Forelimb muscle (tissue), 1 donor: ENCODE data around the gene RABGAP1. TPM values are rescaled to one million over a fixed set of nuclear protein-coding genes. Genes with fewer than 3 reads are reported as not detected.

ENCODE experiments used
- DNase-seq: peaks from one replicate; pipeline ENCODE4 v3.0.0-alpha.2; 2013; ENCODE audit warnings: low read depth
- polyA plus RNA-seq: library from polyadenylated mRNA; unstranded; fragments of 120-200 nt; gene quantifications from one replicate; pipeline ENCODE4 v1.2.1, GENCODE V29; 2013; ENCODE audit not compliant: insufficient read length

Gene RABGAP1
- polyA plus RNA-seq, 1 donor, result 34.3 TPM

- DNase-seq, result no peak
These were observed 141.0 kb downstream of the RABGAP1 start for GRCh38 chr9:123081824-123082223.

- DNase-seq, result no peak
These were observed 142.9 kb downstream of the RABGAP1 start for GRCh38 chr9:123083680-123084079.

DNA sequence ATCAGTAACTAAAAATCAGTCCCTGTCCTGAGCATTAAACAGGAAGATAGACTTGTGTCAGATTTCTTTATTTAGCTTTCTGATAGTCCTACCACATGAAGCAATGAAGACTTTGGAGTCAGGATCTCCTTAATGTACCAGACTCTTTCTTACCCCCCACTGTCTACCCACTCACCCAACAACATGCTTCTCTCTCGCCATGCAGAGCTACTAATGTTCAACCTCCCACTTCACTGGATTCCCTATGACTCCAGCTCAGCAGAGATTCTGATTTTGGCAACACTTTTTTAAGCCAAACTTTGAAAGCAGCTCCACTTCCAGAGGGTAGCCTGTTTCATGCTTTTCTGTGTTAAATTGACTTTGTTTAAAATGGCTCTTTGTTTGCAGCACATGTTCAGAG, 143.4 kb downstream of the RABGAP1 start:
- DNase-seq, result no peak

DNA sequence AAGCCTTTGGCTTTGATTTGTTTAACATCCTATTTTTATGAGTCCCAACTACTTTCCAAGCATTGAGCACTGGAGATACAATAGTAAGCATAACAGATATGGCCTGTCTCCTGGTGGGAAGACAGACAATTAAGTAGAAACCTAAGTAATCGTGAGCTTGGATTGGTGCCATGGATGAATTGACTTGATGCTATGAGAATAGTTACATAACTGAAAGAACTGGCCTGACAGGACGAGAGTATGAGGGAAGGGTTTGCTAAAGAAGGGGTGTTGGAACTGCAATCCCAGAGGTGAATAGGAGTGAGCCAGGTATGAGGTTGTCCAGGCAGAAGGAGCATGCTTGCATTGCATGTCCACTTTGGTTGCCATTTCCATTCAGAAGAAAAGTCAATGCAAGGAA, 145.1 kb downstream of the RABGAP1 start:
- DNase-seq, result no peak

GRCh38 chr9:123087359-123087888, 146.6 kb downstream of the RABGAP1 start:
- no peak for DNase-seq

DNA sequence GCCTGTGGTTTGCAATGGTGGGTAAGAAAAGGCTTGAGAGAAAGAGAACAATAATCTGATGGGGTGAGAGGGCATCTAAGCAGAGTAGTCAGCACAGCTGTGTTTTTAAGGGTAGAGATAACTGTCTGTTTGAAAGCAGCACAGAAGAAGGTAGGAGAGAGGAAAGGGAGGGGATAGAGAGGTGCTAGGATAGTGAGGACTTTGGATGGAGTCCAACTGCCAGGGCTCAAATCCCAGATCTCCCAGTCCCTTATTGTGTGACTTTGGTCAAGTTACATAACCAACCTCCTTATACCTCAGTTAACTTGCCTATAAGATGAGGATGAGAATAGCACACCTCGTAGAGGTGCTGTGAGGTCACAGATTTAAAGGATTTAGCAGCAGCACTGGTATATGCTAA, 148.2 kb downstream of the RABGAP1 start:
- DNase-seq, result no peak

GRCh38 chr9:123089790-123090189, 149.0 kb downstream of the RABGAP1 start:
- no peak for DNase-seq

DNA sequence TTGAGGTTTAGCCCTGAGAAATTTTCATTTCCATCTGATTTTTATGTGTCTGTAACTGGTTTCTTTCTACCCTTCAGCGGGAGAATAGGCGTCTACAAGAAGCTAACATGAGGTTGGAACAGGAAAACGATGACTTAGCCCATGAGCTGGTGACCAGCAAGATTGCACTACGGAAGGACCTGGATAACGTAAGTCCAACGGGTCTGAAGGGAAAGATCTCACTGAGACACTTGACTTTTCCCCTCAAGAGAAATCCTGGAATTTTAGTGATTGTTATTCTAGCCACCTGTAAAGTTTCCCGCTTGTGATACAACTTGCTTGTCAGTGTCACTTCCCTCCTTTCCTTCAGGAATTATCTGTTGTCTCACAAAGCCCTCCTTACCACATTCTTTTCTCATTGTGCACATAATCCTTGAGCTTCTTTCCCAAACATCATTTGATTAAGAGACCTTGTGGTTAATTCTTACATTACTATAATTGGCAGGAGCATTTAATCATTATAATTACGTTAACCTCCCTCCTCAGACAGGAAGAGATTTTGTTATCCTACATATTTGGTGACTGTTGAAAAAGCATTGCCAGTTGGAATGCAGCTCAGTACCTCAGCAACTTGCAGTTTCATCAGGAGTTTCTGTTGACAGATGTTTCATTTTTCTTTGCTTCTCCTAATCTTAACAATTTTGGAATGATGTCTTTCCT, 149.5 kb downstream of the RABGAP1 start:
- no peak for DNase-seq

DNA sequence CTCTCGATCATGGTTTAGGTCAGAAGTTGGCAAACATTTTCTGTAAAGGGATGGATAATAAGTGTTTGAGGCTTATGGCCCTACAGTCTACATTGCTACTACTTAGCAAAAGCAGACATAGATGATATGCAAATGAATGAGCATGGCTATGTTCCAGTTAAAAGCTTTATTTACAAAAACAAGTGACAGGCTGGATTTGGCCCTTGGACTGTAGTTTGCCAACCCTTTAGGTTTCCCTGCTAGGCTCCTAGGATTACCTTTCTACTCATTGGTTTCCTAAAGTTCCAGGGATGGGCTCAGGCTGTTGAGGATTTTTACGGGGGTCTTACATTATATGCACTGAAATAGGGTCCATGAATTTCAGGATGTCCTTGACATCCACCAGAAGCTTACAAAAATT, 150.1 kb downstream of the RABGAP1 start:
- DNase-seq, result no peak

DNA sequence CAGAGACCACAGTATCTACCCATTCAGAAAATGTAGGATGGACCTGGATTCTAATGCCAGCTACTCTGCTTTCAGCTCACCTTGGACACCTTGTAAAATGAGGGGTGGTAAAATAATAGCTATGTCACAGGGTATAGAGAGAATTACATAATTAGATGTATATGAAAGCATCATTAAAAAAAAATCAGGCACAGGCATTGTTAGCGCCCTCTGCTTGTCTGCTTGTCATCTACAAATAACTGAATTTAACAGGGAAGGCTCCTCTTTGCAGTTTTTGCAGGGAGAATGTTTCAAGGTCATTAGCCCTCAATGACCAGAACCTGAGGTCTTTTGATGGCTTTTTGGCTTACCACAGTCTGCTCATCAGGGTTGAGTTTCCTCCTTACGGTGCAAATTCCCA, 150.6 kb downstream of the RABGAP1 start:
- no peak for DNase-seq

DNA sequence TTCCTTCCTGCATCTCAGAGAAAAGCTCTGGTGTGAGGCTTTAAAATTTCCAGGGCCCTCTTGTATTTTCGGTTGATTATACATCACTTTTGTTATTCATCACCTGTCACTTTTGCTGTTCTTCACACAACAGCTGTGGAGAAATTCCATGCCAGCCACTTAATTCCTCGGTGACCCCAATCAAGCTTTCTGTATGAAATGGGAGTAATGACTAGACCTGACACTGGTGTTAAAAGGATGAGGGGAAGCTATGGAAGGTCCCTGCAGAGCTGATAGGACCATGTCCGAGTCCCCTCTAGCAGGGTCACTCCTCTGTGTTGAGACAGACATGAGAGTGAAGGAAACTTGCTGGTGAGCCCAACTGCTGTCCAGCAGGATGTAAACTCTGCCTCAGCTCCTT, 152.3 kb downstream of the RABGAP1 start:
- no peak for DNase-seq

- DNase-seq, result no peak
These were observed 156.2 kb downstream of the RABGAP1 start for GRCh38 chr9:123096987-123097386.

DNA sequence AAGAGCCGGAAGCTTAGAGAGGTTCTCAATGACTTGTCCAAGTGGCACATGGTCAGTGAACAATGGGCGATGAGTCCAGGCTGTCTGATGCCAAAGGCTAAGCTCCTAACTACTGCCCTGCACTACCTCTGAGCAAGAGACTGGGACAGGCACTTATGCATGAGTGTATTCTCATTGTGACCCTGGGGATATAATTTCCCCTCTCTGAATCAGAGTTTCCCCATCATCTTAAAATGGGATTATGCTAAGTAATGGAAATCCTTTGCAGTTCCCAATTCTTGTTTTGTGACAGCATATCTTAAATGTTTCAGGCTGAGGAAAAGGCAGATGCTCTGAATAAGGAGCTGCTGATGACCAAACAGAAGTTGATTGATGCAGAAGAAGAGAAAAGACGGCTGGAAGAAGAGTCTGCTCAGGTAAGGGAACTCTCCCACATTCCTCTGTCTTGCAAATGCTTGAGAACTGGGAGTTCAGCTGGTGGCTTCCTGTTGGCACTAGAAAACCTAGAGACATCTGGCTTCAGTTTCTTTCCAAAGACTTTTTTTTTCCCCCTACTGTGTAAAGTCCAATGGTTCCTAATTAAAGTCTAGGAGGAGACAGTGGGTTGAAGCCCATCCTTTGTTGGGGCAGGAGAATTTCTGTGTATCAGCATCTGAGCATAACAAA, 156.7 kb downstream of the RABGAP1 start:
- DNase-seq, result no peak

DNA sequence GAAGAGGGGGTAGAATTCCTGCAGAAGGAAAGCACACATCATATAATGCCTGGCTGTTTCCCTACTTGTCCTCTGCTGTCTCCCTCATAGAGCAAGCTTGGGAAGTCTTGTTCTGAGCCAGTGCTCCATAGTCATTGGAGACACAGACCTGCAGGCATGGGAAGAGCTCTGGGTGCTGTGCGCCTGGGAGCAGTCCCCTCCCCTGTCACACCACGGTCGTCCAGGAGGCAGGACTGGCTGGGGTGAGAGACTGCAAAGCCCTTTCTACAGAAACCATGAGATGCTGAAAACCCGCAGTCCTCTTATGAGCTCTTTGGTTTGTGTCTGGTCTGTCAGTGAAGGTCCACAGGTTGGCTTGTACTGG, 157.3 kb downstream of the RABGAP1 start:
- no peak for DNase-seq

DNA sequence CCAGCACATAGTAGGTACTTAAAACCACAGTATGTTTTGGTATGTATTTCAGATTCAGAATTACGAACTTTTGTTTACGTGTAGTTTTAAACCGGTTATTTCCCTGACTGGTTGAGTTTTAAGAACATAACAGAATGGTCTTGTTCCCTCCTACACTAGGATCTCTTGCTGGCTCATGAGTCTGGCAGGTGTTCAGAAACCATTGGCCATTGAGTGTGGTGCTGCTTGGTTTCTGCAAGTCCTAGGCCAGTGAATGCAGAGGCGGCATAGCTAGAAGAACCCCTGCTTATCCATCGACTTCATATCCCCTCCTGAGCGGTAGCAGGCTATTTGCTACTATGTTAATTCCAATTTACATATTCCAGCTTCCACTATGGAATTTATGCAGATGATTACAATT, 158.2 kb downstream of the RABGAP1 start:
- no peak for DNase-seq

DNA sequence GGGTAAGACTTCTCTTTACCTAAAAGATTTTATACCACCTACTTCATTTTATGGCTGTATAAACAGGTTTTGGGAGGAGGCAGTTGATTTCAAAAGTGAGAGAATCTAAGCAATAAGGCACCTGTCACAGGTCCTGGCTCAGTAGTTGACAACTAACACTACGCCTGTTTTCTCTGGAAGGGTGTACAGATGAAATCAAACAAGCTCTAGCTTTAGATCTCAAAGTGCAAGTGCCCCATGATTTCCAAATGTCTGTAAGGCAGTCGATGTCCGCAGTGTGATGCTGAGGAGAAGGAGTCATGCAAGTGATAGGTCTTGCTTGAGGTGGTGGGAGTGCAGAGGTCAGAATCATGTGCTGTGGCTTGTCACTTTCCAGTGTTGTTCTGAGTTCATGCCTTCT, 158.7 kb downstream of the RABGAP1 start:
- DNase-seq, result no peak

GRCh38 chr9:123102375-123103113, 161.7 kb downstream of the RABGAP1 start:
- DNase-seq, result no peak

DNA sequence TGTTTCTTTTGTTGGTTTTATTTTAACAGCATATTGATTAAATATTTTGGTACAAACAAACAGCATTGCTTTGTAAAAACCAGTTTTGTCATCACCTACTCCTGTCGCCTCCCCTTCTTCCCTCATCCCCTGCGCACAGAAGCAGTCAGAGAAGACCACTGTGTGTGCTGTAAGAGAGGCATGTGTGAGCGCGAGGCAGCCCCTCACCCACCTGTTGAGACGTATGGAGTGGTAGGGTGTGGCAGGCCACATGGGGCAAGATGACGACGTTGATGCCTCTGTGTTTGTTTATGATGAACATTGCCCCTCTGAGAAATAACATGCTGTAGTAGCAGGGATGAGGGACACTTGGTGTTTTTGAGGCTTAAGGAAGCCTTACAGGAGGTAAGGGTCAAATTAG, 164.0 kb downstream of the RABGAP1 start:
- no peak for DNase-seq

DNA sequence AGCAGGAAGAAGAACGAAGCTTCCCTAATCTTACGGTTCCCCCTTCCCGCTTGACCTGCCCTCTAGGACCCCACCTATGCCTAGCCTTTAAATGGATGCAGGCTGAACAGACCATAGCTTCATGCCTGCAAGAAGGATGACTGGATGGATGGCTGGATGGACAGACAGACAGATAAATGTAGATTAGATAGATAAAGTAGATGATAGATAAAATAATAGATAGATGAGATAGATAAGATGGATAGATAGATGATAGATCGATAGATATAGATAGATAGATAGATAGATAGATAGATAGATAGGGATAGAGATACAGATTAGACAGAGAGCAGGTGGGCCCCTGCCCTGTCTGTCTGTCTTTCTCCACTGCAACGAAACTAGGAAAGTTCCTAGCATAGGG, 164.7 kb downstream of the RABGAP1 start:
- no peak for DNase-seq

DNA sequence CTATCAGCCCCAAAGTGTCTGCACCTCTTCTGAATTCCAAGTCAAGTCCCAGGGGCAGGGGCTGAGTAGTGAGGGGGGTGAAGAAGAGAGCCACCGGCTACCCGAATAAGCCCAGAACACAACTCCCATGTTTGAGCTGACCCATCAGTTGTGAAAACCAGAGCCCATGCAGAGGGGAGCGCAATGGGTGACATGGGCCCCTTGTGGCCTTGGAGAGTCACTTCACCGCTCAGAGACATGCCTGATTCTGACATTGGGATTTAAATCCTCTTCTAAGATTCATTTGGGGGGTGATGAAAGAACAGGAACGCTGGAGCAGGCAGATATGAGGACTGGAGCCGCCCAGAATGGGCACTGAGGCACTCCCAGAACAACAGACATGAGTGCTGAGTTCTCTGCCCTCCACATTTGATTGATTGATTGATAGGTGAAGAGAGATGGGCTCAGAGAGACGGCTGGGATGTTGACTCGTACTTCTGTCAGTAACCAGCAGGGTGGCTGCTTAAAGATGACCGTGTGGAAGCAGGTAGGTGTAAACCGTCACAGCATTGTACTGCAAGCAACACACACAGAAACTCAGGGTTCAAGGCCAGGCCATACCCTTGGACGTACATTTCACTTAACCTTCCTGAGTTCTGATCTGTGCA, 166.9 kb downstream of the RABGAP1 start:
- DNase-seq, result no peak

GRCh38 chr9:123108976-123109375, 168.2 kb downstream of the RABGAP1 start:
- DNase-seq, result no peak

DNA sequence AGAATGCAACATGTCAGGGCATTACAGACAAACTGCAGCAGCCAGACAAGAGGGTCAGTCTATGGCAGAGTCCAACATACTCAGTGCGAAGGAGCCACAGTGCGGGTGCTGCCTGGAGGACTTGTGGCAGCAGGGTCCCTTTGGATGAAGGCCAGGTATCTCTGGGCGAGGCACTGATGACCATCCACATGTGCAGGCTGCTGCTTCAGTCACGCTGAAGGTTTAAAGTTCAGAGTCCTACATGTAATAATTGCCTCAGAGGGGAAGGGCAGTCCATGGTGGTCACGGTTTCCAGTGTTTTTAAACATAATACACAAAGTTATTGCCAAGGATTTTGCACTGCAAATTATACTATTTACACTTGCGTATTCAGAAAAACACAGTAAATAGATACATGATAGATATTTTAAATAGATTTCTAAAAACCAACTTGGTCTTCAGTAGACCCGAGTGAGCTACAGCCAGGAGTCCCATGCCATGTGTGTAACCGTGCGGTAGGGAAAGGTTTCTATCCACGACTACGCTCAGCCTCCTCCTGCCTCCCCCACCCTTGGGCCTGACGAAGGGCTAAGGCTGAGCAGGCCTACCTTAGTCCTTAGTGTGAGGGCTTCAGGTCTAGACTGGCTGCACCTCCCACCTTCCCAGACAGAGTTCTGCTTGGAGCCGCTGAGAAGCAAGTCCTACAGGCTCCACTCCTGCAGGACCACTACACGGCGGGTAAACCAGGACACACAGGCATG, 168.9 kb downstream of the RABGAP1 start:
- no peak for DNase-seq
